NCI-H2196 treated with DMSO at 0.1 percent for 48 hours (cell line): ENCODE data around the gene ASIC2.

Experiments used
- DNase-seq: peaks from one replicate; lab custom pipeline; 2025; ENCODE audit not compliant: unreplicated experiment; lab: John Stamatoyannopoulos, UW

The ASIC2 gene

DNA sequence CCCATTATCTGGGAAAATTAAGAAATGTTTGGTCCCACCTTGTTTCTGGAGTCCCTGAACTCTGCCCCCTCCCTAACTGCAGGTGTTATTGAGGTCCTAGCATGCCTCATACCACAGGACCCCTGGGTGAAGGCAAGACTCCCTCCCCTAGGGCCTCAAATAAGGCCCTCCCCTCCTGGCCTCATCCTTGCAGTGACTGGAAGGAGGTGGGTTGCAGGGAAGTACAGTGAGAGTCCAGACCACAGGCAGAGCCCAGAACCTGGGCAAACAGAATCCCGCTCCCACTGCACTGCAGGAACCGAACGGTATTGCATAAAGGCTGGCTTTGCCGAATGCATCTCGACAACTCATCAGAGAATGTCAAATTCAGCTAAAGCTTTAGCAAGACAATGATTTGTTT is 126.6 kb downstream of the ASIC2 start:
- DNase-seq, result no peak

DNA sequence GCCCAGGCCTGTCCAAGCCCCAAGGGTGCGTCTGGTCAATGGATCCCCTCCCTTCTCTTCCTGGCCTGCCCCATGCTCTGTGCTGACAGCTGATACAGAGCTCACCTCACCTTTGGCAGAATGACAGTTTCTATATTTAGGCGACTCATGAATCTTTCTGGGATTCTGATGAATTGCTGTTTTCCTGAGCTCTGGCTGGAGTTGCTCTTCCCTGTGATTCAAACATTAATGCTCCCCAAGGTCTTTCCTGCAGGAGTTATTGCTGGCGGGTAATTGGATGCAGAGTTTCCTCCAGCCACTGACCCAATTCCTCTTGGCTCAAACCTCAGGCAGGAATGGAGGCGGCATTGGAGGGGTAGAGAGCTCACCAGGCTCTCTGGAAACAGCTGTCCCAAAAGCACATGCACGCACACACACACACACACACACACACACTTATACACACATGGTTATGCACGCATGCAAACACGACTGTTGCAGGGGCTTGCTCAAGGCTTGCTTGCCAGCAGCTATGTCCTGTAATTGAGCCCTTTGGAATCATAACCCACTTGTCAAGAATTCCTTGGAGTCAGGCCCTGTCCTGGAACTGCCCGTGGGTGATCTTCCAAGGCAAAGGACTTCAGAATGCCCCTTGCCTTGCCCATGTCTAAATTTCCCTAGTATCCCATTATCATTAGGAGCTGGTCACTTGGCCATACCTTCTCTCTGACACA is 128.8 kb downstream of the ASIC2 start:
- no peak for DNase-seq

DNA sequence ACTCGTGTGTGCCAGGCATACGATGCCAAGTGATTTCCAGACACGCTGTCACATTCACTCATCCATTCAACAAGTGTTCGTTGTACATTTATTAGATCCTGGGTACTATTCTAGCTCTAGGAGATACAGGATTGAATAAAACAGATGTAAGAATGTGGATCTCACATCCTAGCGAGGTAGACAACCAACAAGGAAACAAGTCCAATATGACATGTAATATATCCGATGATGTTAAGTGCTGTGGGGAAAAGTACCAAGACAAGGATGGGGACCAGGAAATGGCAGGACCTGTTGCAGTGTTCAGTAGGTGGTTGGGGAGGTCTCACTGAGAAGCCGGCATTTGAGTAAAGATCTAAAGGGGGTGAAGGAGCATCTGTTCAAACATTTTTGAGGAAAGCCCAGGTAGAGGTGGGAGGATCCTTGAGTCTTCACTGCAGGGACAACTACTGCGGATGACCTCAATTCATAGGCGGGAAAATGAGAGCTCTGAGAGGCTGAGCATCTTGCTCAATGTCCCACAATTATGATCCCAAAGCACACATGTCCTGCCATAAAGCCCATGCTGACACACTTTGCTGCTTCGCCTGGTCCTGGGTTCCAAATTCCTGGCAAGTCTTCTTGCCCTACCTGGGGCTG is 129.4 kb downstream of the ASIC2 start:
- DNase-seq, result no peak

DNA sequence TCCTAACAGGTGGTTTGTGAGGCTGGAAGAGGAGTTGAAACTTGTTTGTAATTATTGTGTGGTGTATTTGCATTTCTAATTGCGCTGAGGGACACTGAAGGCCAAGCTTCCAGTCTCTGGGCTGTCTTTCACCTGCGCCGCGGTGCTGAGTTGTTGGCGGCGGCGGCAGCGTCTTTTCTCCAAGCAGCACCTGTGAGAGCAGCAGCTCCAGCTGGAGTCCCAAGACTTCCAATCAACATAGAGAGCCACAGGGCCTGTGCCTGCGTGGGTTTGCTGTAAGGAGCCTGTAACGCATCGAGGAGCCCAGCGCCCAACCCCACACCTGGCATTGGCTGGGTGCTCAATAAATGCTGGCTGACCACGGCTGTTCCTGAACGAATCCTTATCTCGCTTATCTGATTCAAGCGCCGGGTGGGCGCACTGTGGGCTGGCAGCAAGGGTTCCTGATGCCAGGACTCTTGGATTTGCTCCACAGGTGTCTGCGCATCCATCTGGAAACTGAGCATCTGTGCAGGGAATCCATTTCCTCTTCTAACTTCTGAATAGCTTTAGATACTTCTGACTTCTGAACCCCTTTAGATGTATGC is 138.1 kb downstream of the ASIC2 start:
- no peak for DNase-seq

DNA sequence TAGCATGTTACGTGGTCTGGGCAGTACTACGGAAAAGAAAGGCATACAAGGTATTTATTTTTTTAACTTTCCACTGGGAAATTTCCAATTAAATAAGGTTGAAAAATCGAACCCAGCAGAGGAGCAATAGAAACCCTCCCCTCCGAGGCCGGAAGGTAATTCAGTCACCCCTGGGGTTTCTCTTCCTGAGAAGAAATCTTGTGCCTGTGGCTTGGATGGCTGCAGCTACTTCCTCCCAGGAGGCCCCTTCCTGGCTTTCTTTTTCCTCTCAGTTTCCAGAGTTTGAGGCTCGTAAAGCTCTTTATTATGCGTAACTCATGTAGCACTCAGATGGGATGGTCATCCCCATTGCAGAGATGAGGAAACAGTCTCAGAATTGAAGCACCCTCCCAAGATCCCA is 140.3 kb downstream of the ASIC2 start:
- DNase-seq, result no peak

DNA sequence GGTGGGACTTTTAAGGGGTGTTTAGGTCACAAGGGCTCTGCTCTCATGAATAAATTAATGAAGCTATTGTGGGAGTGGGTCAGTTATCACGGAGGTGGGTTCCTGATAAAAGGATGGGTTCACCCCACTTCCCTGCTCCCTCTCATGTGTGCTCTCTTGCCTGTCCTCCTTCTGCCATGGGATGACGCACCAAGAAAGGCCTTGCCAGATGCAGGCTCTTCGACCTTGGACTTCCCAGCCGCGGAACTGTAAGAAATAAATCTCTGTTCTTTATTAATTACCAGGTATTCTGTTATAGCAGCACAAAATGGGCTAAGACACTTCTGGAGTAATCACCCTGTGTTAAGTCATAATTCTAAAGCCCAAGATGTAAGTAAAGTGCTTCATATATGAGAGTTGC is 141.5 kb downstream of the ASIC2 start:
- no peak for DNase-seq

DNA sequence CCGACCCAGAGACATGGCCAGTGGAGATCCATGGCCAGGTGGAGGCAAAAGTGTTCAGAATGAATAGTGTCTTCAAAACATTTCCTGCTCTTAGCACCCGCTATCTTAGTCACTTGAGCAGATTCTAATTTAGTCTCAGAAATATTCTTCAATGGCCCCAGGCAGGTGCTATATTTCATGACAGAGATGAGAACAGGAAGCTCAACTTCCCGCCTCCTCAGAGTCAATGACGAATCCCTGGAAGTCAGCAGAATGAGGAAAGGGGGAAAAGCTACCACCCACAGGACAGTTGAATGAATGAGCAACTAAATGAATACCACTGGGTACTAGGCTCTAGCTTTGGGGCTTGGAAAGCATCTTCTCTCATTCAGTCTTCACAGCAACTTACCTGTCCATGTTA is 147.2 kb downstream of the ASIC2 start:
- DNase-seq, result no peak

DNA sequence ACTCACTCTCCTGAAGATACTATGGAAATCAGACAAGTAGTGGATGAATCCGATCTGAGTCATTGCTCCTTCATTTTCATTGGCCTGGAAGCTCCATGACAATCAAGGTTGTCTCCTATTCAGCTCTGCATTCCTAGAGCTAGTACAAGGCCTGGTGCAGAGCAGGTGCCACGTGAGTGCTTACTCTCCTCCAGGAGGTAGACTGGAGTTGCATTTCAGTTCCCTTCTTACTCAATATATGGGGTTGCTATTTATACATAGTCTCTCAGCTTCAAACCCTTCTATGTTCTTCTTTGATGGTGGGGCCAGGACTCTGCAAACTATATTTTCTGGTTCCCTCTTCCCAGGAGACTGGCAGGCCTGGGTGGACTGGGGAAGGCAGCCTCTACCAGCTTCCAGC is 148.3 kb downstream of the ASIC2 start:
- no peak for DNase-seq

DNA sequence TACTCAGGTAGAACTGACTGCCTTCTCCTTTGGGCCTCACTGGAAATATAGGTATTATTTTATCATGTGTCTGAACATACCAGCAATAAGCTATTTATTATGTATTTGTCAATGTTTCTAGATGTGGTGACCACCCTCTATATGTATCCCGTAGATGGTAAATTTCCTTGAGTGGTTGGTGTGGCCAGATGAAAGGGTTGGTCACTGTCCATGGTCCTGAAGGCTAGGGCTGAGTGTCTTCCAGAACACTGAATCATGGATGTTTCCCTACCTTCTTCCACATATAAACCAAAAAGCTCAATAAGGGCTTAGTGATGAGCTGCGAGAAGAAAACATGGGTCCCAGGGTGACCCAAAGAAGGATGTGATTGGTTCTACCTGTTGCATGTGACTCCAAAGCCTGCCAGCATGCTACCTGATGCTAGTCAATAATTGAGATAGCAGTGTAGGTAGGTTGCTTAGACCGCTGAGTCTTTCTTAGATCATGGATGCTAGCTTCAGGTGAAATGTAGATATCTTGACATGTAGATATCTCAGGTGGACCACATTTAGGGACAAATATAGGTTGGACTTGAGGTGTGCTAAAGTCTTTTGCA is 150.3 kb downstream of the ASIC2 start:
- DNase-seq, result no peak

DNA sequence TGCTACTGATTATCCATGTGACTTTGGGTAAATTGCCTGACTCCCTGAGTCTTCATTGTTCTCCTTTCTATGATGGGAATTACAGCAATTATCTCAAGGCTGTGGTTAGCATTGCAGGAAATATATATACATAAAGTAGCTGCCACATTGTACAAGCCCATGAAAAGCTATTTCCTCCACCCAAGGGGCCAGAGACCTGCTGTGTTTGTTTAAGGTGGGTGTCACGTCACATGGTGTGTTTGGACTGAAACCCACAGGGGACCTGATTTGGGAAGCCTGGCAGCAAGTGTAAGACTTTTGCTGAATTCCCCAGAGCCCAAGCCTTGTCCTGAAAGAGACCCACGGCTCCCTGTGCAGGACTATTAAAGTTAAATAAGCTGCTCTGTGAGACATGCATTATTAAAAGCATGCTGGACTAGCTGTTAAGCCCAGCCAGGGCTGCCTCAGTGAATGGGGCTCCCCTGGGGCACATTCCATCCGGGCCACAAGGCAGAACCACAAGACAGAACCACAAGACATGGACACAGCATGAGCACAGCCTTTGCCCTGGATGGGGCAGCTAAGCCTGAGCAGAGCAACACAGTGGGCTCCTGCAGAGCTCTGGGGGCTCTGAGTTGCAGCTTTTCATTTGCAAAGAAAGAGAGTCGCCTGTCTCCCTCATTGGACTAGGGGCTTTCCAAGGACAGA is 152.5 kb downstream of the ASIC2 start:
- no peak for DNase-seq

DNA sequence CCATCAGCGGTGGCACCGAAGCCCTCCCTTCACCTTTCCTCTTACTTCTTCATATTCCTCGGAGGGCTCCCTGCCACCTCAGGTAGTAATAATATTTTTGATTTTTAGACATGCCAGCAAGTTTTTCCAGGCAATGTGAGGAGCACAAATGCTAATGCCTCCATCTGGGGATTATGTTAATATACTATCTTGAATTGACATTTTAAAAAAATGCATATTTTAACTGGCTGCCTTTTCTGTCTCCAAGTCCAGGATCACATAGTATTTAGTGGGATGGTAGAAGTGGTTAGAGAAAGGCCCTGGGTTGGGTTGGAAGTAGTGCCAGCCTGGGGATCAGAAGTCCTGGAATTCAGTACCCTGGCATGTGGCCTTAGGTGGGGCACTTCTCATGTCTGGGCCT is 154.5 kb downstream of the ASIC2 start:
- DNase-seq, result no peak

DNA sequence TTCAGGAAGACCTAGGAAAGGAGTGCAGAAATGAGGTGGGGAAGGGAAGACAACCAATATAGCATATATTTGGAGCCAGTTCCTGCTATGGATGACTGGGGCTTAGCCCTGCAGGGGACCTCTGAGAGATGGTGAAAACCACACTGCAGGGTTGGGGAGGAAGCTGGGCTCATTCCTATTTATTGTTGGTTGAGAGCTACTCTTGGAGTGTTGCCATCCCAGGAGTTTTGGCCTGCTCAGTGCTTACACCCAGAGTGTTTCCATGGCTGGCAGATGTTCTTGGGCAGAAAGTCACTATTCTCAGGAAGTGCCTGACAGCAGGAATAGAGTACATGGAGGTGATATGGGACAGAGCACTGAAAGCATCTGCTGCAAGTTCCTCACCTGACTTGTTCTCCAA is 155.7 kb downstream of the ASIC2 start:
- no peak for DNase-seq

DNA sequence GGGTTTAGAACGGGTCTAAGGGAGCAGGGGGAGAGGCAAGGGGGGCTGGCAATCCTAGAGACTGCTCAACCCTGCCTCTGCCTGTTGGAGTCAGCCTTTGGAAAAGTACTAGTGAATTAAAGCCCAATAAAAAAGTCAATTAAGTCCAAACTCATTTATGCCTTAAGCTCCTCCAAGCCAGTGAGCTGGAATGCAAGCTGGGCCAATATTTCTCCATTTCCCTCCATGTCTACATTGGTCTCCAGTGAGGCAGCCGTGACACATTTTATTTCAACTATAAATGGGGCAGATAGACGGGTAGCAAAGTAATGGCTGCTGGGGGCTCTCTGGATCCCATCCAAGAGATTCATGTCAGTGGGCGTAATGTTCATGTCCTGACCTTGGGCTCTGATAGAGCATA is 157.4 kb downstream of the ASIC2 start:
- no peak for DNase-seq

DNA sequence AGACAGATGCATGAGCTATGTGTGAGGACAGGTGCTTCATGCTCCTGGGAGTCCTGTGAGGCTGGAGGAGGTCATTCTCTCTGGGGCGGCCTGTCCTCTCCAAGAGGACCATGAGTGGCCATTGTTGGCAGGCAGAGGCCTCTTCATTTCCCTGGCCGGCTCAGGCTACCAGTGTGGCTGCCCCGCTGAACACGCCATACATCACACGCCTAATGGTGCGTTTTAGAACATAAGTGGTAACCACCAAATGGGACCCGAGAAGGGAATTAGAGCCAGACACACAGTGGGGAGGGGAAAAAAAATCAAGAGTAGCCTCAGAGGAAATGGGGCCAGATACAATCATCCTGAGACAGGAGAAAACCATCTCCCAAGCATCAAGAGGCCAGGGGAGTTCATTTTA is 161.5 kb downstream of the ASIC2 start:
- no peak for DNase-seq

DNA sequence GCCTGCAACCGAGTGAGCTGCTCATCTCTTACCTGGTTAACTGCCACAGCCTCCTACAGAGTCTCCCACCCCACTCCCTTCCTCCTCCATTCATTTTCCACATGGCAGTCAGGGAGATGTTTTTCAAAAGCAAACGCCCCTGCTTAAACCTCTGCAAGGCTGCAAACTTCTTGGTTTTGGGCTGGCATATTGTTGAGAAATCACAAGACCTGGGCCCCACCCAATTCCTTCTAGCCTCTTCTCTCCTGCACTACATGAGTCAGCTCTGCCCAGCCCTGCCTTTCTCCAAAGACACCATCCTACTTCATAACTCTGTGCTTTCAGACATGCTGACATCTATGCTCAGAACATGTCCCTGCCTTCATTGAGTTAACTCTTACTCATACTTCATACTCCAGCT is 165.4 kb downstream of the ASIC2 start:
- DNase-seq, result no peak

DNA sequence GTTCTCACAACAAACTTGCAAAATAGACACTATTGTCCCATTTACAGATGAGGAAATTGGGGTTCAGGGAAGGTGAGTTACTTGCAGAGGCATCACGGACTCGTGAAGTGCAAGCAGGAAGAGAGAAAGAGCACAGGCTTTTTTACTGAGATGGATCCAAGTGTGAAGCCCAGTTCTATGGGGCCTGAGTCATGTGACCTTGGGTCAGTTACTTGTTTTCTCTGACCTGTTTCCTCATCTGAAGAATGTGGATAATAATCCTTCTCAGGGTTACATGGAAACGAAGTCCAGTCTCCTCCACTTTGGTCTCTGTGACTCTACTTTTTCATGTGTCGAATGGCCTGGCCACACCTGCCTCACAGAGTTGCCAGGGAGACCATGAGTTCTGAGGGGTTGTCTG is 167.0 kb downstream of the ASIC2 start:
- DNase-seq, result no peak

DNA sequence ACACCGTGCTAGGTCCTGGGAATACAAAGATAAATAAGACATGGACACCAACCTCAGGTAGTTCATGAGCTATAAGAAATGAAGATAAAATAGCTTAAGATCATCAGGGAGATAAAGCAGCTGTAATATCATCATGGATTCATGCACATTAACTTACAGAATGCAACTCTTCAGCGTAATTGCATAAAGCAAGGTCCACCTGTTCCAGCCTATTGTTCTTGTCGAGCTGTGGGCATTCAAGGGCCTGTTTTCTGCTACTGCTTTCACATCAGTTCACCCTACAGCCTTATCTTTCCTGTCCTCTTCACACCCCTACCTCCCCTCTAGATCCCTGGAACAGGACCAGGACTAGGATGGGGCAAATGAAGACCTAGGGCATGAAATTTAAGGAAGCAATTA is 167.5 kb downstream of the ASIC2 start:
- DNase-seq, result no peak

DNA sequence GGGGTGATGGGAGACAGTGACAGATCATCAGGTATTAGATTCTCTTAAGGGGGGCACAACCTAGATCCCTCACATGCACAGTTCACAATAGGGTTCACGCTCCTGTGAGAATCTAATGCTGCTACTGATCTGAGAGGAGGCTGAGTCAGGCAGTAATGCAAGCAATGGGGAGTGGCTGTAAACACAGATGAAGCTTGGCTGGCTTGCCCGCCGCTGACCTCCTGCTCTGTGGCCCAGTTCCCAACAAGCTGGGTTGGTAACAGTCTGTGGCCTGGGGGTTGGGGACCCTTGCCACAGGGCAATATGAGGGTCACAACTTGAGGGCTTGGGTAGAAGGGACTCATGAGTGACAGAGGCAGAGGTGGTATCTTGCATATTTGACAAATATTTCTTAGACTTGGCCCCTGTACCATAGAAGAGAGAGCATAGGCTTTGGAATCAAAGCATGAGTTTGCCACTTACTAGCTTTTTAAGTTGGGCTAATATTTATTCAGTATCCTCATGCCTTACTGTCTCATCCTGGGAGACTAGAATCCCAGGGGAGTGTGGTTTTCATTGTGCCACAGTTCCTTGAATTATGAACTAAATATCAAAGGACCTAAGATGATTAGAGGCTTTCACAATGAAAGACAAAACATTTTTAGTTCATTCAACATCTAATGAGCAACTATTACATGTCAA is 168.1 kb downstream of the ASIC2 start:
- DNase-seq, result no peak

DNA sequence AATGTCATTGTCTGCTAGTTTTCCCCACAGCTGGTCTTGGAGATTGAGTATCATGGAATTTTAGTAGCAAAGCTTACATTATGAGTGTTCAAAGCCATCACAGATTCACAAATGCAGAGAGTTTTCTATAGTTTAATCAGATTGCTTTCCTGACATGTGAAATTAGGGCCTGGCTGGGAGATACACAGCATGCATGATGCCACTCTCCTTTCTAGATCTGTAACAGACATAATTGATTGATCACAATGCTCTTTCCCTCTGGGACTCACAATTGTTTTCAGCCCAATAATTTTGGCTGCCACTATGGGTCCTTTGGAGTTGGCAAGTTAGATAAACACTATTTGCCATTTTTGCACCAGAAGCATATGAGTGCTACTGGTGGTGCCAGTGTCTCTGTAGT is 168.9 kb downstream of the ASIC2 start:
- no peak for DNase-seq

DNA sequence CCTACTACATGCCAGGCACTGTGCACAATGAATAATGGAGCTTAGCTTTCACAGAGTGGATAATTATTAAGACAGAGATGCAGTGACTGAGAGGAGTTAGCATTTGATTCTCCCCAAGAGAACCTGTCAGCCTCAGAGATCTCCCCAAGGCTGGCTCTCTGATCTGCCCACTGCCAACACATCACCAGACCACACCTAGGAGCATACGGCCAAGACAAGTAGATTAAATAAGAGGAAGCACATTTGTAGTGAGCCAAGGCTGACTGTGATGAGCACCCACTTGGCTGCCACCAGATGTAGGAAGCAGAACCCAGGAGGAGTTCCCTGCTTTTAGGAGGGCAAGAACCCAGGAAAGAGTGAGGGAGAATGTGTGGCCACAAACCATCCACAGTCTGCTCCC is 171.3 kb downstream of the ASIC2 start:
- no peak for DNase-seq

DNA sequence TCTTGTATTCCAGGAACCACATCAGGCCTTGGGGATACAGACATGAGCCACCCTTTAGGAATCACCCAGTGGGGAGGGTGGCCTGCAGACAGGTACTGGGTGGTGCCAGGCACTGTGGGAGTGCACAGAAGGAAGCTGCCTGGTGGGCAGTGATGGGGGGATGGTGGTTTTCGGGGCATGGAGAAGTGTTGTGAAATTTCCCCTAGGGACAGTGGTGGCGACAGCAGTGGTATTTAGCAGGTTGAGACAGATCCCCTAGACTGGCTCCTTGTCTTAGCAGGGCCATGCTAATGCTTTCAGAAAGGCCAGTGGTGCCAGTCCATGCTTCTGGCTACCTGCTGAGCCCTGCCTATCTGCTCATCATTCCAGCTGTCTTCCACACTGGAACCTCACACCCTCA is 171.8 kb downstream of the ASIC2 start:
- DNase-seq, result no peak
